HG03460 (cell line): ENCODE results near the gene NUDT4.

Source experiments
- ATAC-seq: cut with Tn5 transposase; IDR thresholded peaks from one replicate; pipeline ENCODE4 v1.9.1; 2021; ENCODE audit not compliant: unreplicated experiment

Gene NUDT4

GRCh38 chr12:93456077-93456476 is 78.4 kb downstream of the NUDT4 start:
- ATAC-seq: no peak
